Astrocyte (in vitro differentiated cells and primary cell): ENCODE results near the gene LRFN5. TPM values are rescaled to one million over a fixed set of nuclear protein-coding genes. Genes with fewer than 3 reads are reported as not detected.
A peak's percentile ranks its signal among the peaks of the same experiment; 100 is the strongest.
"Not testable (repeated sequence)": the region's sequence is repeated elsewhere in the genome, so short reads cannot be mapped to it uniquely, and the experiment has no call there.

Experiments
- DNase-seq: peaks from one replicate; pipeline ENCODE4 v3.0.0-alpha.2; 2010; ENCODE audit warnings: low read depth
- FAIRE-seq: peaks from 2 replicates; lab custom pipeline; 2011; peaks lifted over from hg19 to GRCh38; lab: Jason Lieb, UNC
- H2AFZ ChIP-seq: 2 replicates; pipeline ENCODE4 v1.6.0; 2012; ENCODE audit warnings: low read depth, low read length, inconsistent platforms
- H3K27ac ChIP-seq: 2 replicates; pipeline ENCODE4 v1.5.1; 2011; ENCODE audit warnings: low read depth, low read length, inconsistent platforms
- H3K27me3 ChIP-seq: 2 replicates; pipeline ENCODE4 v1.6.0; 2011; ENCODE audit warnings: low read length, inconsistent platforms; ENCODE audit not compliant: insufficient read depth
- H3K36me3 ChIP-seq: 2 replicates; pipeline ENCODE4 v1.5.1; 2011; ENCODE audit warnings: low read length, inconsistent platforms; ENCODE audit not compliant: insufficient read depth
- H3K4me1 ChIP-seq: 2 replicates; pipeline ENCODE4 v1.5.1; 2011; ENCODE audit warnings: low read length, inconsistent platforms; ENCODE audit not compliant: insufficient read depth
- H3K4me2 ChIP-seq: 2 replicates; pipeline ENCODE4 v1.6.0; 2012; ENCODE audit warnings: low read length, inconsistent platforms
- H3K4me3 ChIP-seq: 2 replicates; pipeline ENCODE4 v1.5.1; 2011; ENCODE audit warnings: low read depth, mild to moderate bottlenecking, low read length, inconsistent platforms; ENCODE audit not compliant: insufficient read depth
- H3K79me2 ChIP-seq: 2 replicates; pipeline ENCODE4 v1.6.0; 2012; ENCODE audit warnings: mild to moderate bottlenecking, low read length, inconsistent platforms; ENCODE audit not compliant: insufficient read depth
- H3K9ac ChIP-seq: 2 replicates; pipeline ENCODE4 v1.6.0; 2012; ENCODE audit warnings: mild to moderate bottlenecking, low read length, inconsistent platforms
- H3K9me3 ChIP-seq: 2 replicates; pipeline ENCODE4 v1.5.1; 2012; ENCODE audit warnings: low read depth, mild to moderate bottlenecking, low read length, inconsistent platforms; ENCODE audit not compliant: insufficient read depth
- H4K20me1 ChIP-seq: 2 replicates; pipeline ENCODE4 v1.6.0; 2012; ENCODE audit warnings: low read length, inconsistent platforms; ENCODE audit not compliant: insufficient read depth
- H3K27ac Mint-ChIP-seq: one replicate; pipeline ENCODE4 v1.8.0; 2021; ENCODE audit warnings: mild to moderate bottlenecking, mixed read lengths; ENCODE audit not compliant: unreplicated experiment
- H3K27me3 Mint-ChIP-seq: one replicate; pipeline ENCODE4 v1.8.0; 2021; ENCODE audit warnings: low read depth, mixed read lengths; ENCODE audit not compliant: unreplicated experiment
- H3K36me3 Mint-ChIP-seq: one replicate; pipeline ENCODE4 v1.8.0; 2021; ENCODE audit warnings: low read depth, mixed read lengths; ENCODE audit not compliant: unreplicated experiment
- H3K4me1 Mint-ChIP-seq: one replicate; pipeline ENCODE4 v1.8.0; 2021; ENCODE audit warnings: low read depth, mixed read lengths; ENCODE audit not compliant: unreplicated experiment
- H3K4me3 Mint-ChIP-seq: one replicate; pipeline ENCODE4 v1.8.0; 2021; ENCODE audit warnings: mild to moderate bottlenecking, moderate library complexity, mixed read lengths; ENCODE audit not compliant: unreplicated experiment
- H3K9me3 Mint-ChIP-seq: one replicate; pipeline ENCODE4 v1.8.0; 2021; ENCODE audit warnings: mild to moderate bottlenecking, mixed read lengths; ENCODE audit not compliant: unreplicated experiment
- EZH2 ChIP-seq: IDR thresholded peaks from 2 replicates; pipeline ENCODE4 v1.6.1; 2012; ENCODE audit warnings: mild to moderate bottlenecking, low read length, inconsistent platforms; ENCODE audit not compliant: insufficient read depth
- total RNA-seq: library from RNA; stranded (reverse); gene quantifications from 2 replicates; pipeline ENCODE4 v1.2.1, GENCODE V29; 2021
- TF ChIP-seq, protein P1 (sequence below): IDR thresholded peaks from 2 replicates; pipeline ENCODE4 v1.5.1; 2011; ENCODE audit warnings: low read depth, mild to moderate bottlenecking, inconsistent platforms, low read length, moderate library complexity; ENCODE audit not compliant: insufficient read depth

The LRFN5 gene
- total RNA-seq, 1 donor from 2014 or later: 1.5 TPM

DNA sequence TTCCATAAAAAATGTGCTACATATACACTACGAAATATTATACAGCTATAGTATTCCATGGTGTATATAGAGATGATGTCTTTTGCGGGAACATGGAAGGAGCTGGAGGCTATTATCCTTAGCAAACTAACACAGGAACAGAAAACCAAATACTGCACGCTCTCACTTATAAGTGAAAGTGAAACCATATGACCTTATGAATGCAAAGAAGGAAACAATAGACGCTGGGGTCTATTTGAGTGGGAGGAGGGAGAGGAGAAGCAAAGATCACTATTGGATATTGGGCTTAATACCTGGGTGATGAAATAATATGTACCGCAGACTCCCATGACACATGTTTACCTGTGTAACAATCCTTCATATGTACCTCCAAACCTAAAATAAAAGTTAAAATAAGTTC, 142.8 kb downstream of the LRFN5 start:
- FAIRE-seq: no peak
- no peak overlapping the region for H3K4me3 Mint-ChIP-seq

GRCh38 chr14:41750575-41750974, 143.9 kb downstream of the LRFN5 start:
- not testable (repeated sequence) for H3K9ac ChIP-seq, H3K36me3 Mint-ChIP-seq, H3K4me1 Mint-ChIP-seq, H3K4me3 ChIP-seq, H4K20me1 ChIP-seq, H3K4me3 Mint-ChIP-seq, H3K27ac ChIP-seq, H3K27me3 Mint-ChIP-seq, H3K79me2 ChIP-seq, DNase-seq, H3K27ac Mint-ChIP-seq, H3K27me3 ChIP-seq, H3K9me3 Mint-ChIP-seq, H2AFZ ChIP-seq, H3K9me3 ChIP-seq, H3K4me1 ChIP-seq, H3K36me3 ChIP-seq, FAIRE-seq, H3K4me2 ChIP-seq

More for the DNA sequence above, 142.8 kb downstream of the LRFN5 start:
- Mint-ChIP-seq H3K27me3 (no peaks in the 10 kb centered on the region), H3K9me3 (no peaks in the 10 kb centered on the region), H3K4me1 (no peaks in the 10 kb centered on the region), H3K36me3 (no peaks in the 10 kb centered on the region), H3K27ac (no peak overlapping the region)
- Histone ChIP-seq H3K36me3 (no peaks in the 10 kb centered on the region), H3K4me3 (peak overlapping the region; percentile 18), H3K79me2 (no peaks in the 10 kb centered on the region), H2AFZ (no peak overlapping the region), H3K9me3 (no peaks in the 10 kb centered on the region), H3K27ac (no peak overlapping the region), H3K9ac (no peak overlapping the region), H4K20me1 (no peaks in the 10 kb centered on the region), H3K27me3 (no peaks in the 10 kb centered on the region), H3K4me2 (peak overlapping the region; percentile 54), H3K4me1 (no peaks in the 10 kb centered on the region)
- TF ChIP-seq, protein P1, sequence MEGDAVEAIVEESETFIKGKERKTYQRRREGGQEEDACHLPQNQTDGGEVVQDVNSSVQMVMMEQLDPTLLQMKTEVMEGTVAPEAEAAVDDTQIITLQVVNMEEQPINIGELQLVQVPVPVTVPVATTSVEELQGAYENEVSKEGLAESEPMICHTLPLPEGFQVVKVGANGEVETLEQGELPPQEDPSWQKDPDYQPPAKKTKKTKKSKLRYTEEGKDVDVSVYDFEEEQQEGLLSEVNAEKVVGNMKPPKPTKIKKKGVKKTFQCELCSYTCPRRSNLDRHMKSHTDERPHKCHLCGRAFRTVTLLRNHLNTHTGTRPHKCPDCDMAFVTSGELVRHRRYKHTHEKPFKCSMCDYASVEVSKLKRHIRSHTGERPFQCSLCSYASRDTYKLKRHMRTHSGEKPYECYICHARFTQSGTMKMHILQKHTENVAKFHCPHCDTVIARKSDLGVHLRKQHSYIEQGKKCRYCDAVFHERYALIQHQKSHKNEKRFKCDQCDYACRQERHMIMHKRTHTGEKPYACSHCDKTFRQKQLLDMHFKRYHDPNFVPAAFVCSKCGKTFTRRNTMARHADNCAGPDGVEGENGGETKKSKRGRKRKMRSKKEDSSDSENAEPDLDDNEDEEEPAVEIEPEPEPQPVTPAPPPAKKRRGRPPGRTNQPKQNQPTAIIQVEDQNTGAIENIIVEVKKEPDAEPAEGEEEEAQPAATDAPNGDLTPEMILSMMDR: no peak
- no peak for TF ChIP-seq EZH2
- DNase-seq: peak; percentile 1

DNA sequence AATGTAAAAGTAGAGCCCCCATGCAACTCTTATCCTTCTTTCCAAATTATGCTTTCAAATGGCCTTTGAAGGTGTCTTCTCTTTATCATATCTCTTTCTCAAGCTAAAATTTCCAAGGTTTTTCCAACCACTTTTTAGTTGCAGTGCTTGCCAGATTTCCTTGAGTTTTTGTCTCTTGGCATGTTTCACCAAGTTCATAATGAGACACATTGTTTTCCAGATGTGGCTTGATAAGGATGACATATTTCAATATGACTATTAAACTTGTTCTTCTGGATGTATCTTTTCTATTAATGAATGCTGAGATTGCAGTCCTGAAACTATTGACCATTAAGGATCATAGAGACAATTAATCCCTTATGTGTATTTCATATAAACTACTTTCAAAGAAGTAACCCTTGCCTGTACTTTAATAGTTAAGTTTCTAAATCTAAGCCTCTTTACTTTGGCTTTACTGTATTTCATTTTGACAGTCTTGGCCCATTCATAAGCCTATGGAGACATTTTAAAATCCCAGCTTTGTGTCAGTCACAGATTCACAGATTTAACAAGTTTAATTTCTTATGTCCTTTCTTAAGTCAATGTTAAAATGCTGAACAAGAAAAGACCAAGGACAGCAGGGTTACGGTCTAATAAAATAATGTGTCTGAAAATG, 151.5 kb downstream of the LRFN5 start:
- Histone ChIP-seq H3K4me3 (no peak overlapping the region), H3K9ac (no peak overlapping the region), H3K9me3 (no peaks in the 10 kb centered on the region), H3K4me1 (no peaks in the 10 kb centered on the region), H3K27ac (no peak overlapping the region), H3K27me3 (no peaks in the 10 kb centered on the region), H2AFZ (no peak overlapping the region), H3K36me3 (no peaks in the 10 kb centered on the region), H3K79me2 (no peaks in the 10 kb centered on the region), H4K20me1 (no peaks in the 10 kb centered on the region), H3K4me2 (no peak overlapping the region)
- H3K27me3 Mint-ChIP-seq: no peaks in the 10 kb centered on the region
- H3K9me3 Mint-ChIP-seq: no peaks in the 10 kb centered on the region
- FAIRE-seq (no peak), DNase-seq (no peak)
- no peak overlapping the region for H3K27ac Mint-ChIP-seq
- H3K4me3 Mint-ChIP-seq: no peak overlapping the region
- no peaks in the 10 kb centered on the region for H3K4me1 Mint-ChIP-seq
- no peak for TF ChIP-seq EZH2
- TF ChIP-seq, protein P1: no peak
- H3K36me3 Mint-ChIP-seq: no peaks in the 10 kb centered on the region
